H1 (cell line): ENCODE measurements around the gene CPT2. TPM values are rescaled to one million over a fixed set of nuclear protein-coding genes. Genes with fewer than 3 reads are reported as not detected.

Source experiments
- EGR1 ChIP-seq: IDR thresholded peaks from 2 replicates; pipeline ENCODE4 v1.6.1; 2011; ENCODE audit warnings: low read depth, low read length, borderline replicate concordance
- EZH2 ChIP-seq: fragments of 200-600 bp; sonication (generic); IDR thresholded peaks from 2 replicates; pipeline ENCODE4 v1.7.1; 2012; ENCODE audit warnings: low read depth, mild to moderate bottlenecking, moderate library complexity, low read length, inconsistent platforms; ENCODE audit not compliant: severe bottlenecking
- HDAC2 ChIP-seq, 2 experiments: fragments of 300-600 bp in 1 of 2; sonication (generic) in 1 of 2; IDR thresholded peaks; 2 replicates each; pipeline ENCODE4 v1.6.1; 2011 to 2012; ENCODE audit warnings: low read depth in 2 of 2, low read length in 2 of 2, mild to moderate bottlenecking in 2 of 2, moderate library complexity in 2 of 2, borderline replicate concordance in 1 of 2, inconsistent platforms in 1 of 2
- TCF12 ChIP-seq: IDR thresholded peaks from 2 replicates; pipeline ENCODE4 v1.6.1; 2011; ENCODE audit warnings: low read depth, mild to moderate bottlenecking, low read length
- YY1 ChIP-seq: IDR thresholded peaks from 2 replicates; pipeline ENCODE4 v1.6.1; 2011; ENCODE audit warnings: low read depth, mild to moderate bottlenecking, low read length
- polyA plus RNA-seq, 7 experiments: library from polyadenylated mRNA; depleted of rRNA in 3 of 7; stranded (reverse) in 5 of 7; unstranded in 2 of 7; fragments of >200 nt in 5 of 7; fragments of 200-250 nt in 2 of 7; gene quantifications; 1 replicate in 5 of 7; 2 replicates in 1 of 7; 4 replicates in 1 of 7; pipeline versions ENCODE4 v1.2.1 to v1.2.3, GENCODE V29; 2011 to 2013; ENCODE audit warnings: missing spikeins in 2 of 7, mixed read lengths in 2 of 7
- total RNA-seq: library from RNA; stranded (reverse); fragmentation: NEBNext Ultra II Directional; extraction: Animal tissue kit (Norgen Biotek cat#: 25700); gene quantifications from 2 replicates; pipeline ENCODE4 v1.2.1, GENCODE V29; 2021

CPT2 gene
- total and polyA plus RNA-seq, 2 of the 8 experiments (the other 6 are each of a cell fraction or from before 2014, with no cell fraction given), result 23.9 to 25.5 TPM

DNA sequence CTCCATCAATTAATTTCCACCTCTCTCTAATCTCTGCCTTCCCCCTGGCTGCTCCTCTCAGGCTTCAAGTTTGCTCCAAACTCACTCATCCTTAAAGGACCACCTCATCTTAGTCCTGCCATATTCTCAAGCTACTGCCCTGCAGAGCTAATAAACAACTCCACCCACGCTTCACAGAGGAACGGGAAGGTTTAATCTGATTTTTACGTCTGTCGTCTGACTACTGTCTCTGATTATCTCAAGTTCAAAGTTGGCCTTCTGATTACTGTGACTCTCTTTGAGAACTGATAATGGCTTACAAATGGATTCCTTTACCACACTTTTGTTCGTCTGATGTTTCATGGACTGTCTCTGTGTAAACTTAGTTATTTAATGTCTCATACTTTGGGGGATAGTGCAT, 7.6 kb upstream of the CPT2 start (continued):
- TF ChIP-seq YY1 (no peak), EGR1 (no peak), EZH2 (no peak), TCF12 (no peak), HDAC2 (IDR thresholded peaks at IDR 0.05; ENCODE audit: borderline replicate concordance in 1 of 2, low read depth in 2 of 2, low read length in 2 of 2) (no peak)
